GM21825 (cell line): Measurements from ENCODE around the gene PIGR.

Source experiments
- ATAC-seq: cut with Tn5 transposase; IDR thresholded peaks from one replicate; pipeline ENCODE4 v1.9.1; 2021; ENCODE audit warnings: mild to moderate bottlenecking, moderate library complexity; ENCODE audit not compliant: unreplicated experiment

The PIGR gene

GRCh38 chr1:206946261-206946660 is at the start of gene PIGR:
Gene PIGR, minus strand, starts transcription at chr1:206946466. Its CDS starts 5,935 bp downstream, at chr1:206940531.
- ATAC-seq, result no peak

GRCh38 chr1:206992790-206993189 is 46.5 kb upstream of the PIGR start:
- no peak for ATAC-seq

- no peak for ATAC-seq
Measured at GRCh38 chr1:206987873-206988272, 41.6 kb upstream of the PIGR start.

- no peak for ATAC-seq
Measured at GRCh38 chr1:206986885-206987284, 40.6 kb upstream of the PIGR start.

GRCh38 chr1:206986402-206986801 is 40.1 kb upstream of the PIGR start:
- ATAC-seq, result no peak

GRCh38 chr1:206985162-206985749 is 39.0 kb upstream of the PIGR start:
- ATAC-seq, result no peak

GRCh38 chr1:206982216-206982615 is 36.0 kb upstream of the PIGR start:
- ATAC-seq, result no peak

- ATAC-seq, result no peak
Measured at GRCh38 chr1:206979379-206980043, 33.2 kb upstream of the PIGR start.

GRCh38 chr1:206978259-206978658 is 32.0 kb upstream of the PIGR start:
- no peak for ATAC-seq

- ATAC-seq, result no peak
Measured at GRCh38 chr1:206975306-206975705, 29.0 kb upstream of the PIGR start.

GRCh38 chr1:206974140-206974539 is 27.9 kb upstream of the PIGR start:
- no peak for ATAC-seq

- ATAC-seq, result no peak
Measured at GRCh38 chr1:206972728-206973127, 26.5 kb upstream of the PIGR start.

GRCh38 chr1:206971029-206971655 is 24.9 kb upstream of the PIGR start:
- ATAC-seq, result no peak

- ATAC-seq, result no peak
Measured at GRCh38 chr1:206970446-206970845, 24.2 kb upstream of the PIGR start, which contains the start of gene FCAMR. Gene FCAMR, minus strand, starts transcription at chr1:206970460. Its CDS starts 335 bp downstream, at chr1:206970125.

- no peak for ATAC-seq
Measured at GRCh38 chr1:206969090-206969489, 22.8 kb upstream of the PIGR start.

GRCh38 chr1:206967096-206967849 is 21.0 kb upstream of the PIGR start:
- ATAC-seq, result peak; percentile 56

GRCh38 chr1:206965781-206966180 is 19.5 kb upstream of the PIGR start:
- ATAC-seq, result no peak

GRCh38 chr1:206963740-206964139 is 17.5 kb upstream of the PIGR start:
- no peak for ATAC-seq

- ATAC-seq, result no peak
Measured at GRCh38 chr1:206963119-206963712, 16.9 kb upstream of the PIGR start.

- ATAC-seq, result no peak
Measured at GRCh38 chr1:206962272-206962671, 16.0 kb upstream of the PIGR start.

GRCh38 chr1:206961668-206962067 is 15.4 kb upstream of the PIGR start:
- ATAC-seq, result no peak
